ENCODE results near the gene GRM8. TPM values are rescaled to one million over a fixed set of nuclear protein-coding genes. Genes with fewer than 3 reads are reported as not detected.

GRM8 gene
- total and polyA plus RNA-seq, 7 donors = 0.08 TPM; not detected in 6

DNA sequence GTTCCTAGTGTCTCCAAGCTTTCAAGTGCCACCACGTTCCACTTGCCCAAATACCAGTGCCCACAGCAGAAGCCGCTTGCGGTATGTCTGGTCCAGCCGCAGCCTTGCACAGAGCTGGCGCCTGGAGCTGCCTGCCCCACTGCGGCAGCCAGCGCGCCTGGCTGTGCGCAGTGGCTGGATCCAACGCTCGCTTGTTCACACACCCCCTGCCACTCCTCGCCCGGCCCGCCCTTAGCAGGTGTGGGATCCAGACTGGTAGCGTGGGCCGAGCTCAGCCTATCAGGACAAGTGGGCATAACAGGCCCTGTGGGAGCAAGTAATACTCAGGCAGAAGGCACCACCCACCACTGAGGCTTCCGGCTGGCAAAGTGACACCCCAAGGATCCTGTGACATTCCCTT, 294.4 kb downstream of the GRM8 start:
- no peak for ATAC-seq
- intact Hi-C loops (cut with DNase I) = no loop called here
- Histone ChIP-seq H3K36me3 (ENCODE audit: insufficient read depth in 1 of 2, low read depth in 1 of 2) (no peaks in the 10 kb centered on the region), H3K4me1 (no peaks in the 10 kb centered on the region), H3K4me3 (no peak overlapping the region), H3K9me3 (no peaks in the 10 kb centered on the region), H3K27me3 (ENCODE audit: insufficient read depth in 3 of 3, low read length in 2 of 3) (no peaks in the 10 kb centered on the region), H3K27ac (no peak overlapping the region)
- no peak for DNase-seq
- TF ChIP-seq, protein P1, sequence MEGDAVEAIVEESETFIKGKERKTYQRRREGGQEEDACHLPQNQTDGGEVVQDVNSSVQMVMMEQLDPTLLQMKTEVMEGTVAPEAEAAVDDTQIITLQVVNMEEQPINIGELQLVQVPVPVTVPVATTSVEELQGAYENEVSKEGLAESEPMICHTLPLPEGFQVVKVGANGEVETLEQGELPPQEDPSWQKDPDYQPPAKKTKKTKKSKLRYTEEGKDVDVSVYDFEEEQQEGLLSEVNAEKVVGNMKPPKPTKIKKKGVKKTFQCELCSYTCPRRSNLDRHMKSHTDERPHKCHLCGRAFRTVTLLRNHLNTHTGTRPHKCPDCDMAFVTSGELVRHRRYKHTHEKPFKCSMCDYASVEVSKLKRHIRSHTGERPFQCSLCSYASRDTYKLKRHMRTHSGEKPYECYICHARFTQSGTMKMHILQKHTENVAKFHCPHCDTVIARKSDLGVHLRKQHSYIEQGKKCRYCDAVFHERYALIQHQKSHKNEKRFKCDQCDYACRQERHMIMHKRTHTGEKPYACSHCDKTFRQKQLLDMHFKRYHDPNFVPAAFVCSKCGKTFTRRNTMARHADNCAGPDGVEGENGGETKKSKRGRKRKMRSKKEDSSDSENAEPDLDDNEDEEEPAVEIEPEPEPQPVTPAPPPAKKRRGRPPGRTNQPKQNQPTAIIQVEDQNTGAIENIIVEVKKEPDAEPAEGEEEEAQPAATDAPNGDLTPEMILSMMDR (IDR thresholded peaks at IDR 0.05) = no peak
- WGBS, 3 donors = 92 to 95% (median 95%) methylated on average over 16 to 17 of the region's 17 CpGs

DNA sequence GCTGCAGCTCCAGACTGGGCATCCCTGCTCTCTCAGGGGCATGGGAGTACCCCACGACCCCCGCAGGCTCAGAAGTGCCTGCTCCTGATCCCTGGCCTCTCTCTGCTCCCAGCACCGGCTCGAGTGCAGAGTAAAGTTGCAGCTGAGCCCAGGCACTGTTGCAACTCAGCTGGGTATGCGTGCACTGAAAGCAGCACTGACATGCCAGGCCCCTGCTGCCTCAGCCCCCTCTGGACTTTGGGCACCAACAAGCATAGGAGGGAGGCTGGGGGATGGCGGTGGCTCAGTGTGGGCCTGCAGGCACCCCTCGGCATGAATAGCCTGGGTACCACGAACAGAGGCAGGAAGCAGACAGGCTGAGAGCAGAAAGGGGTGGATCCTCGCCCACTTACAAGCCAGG, 295.3 kb downstream of the GRM8 start:
- ATAC-seq = no peak
- 79 to 83% (median 81%) methylated on average over 9 of the region's 9 CpGs for WGBS, 3 donors
- no peak overlapping the region for H3K27ac ChIP-seq
- TF ChIP-seq, protein P1 (IDR thresholded peaks at IDR 0.05) = no peak
- H3K36me3 ChIP-seq (ENCODE audit: insufficient read depth in 1 of 2, low read depth in 1 of 2) = no peaks in the 10 kb centered on the region
- intact Hi-C loops (cut with DNase I) = no loop called here
- no peaks in the 10 kb centered on the region for H3K27me3 ChIP-seq (ENCODE audit: insufficient read depth in 3 of 3, low read length in 2 of 3)
- no peaks in the 10 kb centered on the region for H3K9me3 ChIP-seq
- H3K4me3 ChIP-seq = no peak overlapping the region
- no peaks in the 10 kb centered on the region for H3K4me1 ChIP-seq
- DNase-seq = no peak

DNA sequence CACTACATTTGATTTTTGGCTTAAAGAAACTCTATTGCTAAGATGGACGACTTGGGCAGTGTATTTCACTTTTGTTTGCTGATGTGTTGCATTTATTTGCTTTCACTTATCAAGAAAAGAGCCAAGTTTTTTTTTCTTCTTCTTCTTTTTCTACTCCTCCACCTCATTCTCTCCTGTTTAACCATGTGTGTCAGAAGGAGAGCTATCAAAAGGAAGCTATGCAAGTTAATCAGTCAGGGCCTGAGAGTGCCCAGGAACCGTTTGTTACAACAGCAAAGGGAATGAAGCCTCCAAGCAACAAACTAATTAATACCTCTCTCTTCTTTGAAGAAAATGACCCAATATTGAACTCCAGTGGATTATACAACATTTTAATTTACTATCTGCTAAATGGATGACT, 299.3 kb downstream of the GRM8 start:
- no peak overlapping the region for H3K27ac ChIP-seq
- TF ChIP-seq, protein P1 (IDR thresholded peaks at IDR 0.05) = no peak
- no peak for ATAC-seq
- H3K36me3 ChIP-seq (ENCODE audit: insufficient read depth in 1 of 2, low read depth in 1 of 2) = no peaks in the 10 kb centered on the region
- no peaks in the 10 kb centered on the region for H3K9me3 ChIP-seq
- DNase-seq = no peak
- intact Hi-C loops (cut with DNase I) = no loop called here
- H3K27me3 ChIP-seq (ENCODE audit: insufficient read depth in 3 of 3, low read length in 2 of 3) = no peaks in the 10 kb centered on the region
- H3K4me3 ChIP-seq = no peak overlapping the region
- H3K4me1 ChIP-seq = no peaks in the 10 kb centered on the region
- WGBS, 3 donors = 22 to 25% (median 24%) methylated on average over 2 of the region's 2 CpGs

DNA sequence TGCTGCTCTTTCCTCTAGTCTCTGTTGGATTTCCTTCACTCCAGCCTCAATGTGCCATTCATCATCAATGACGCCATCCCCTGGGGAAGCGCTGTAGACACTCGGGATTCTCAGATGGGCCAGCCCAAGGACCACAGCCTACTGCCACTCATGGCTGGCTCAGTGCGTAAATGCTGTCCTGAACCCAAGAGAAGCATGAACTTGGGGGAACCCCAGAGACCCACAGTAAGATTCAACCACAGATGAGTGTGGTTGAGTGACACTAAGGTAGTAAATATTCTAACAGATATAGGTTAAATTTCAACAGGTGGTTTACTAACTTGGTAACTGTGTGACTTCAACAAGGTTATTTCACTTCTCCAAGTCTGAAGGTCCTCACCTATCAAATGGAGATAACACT, 304.1 kb downstream of the GRM8 start:
- intact Hi-C loops (cut with DNase I) = no loop called here
- DNase-seq (no peak), ATAC-seq (no peak)
- Histone ChIP-seq H3K9me3 (no peaks in the 10 kb centered on the region), H3K27me3 (ENCODE audit: insufficient read depth in 3 of 3, low read length in 2 of 3) (no peaks in the 10 kb centered on the region), H3K4me3 (no peak overlapping the region), H3K27ac (no peak overlapping the region), H3K4me1 (no peaks in the 10 kb centered on the region), H3K36me3 (ENCODE audit: insufficient read depth in 1 of 2, low read depth in 1 of 2) (no peaks in the 10 kb centered on the region)
- TF ChIP-seq, protein P1 (IDR thresholded peaks at IDR 0.05) = no peak
- WGBS, 3 donors = 84 to 90% (median 84%) methylated on average over 4 of the region's 4 CpGs

DNA sequence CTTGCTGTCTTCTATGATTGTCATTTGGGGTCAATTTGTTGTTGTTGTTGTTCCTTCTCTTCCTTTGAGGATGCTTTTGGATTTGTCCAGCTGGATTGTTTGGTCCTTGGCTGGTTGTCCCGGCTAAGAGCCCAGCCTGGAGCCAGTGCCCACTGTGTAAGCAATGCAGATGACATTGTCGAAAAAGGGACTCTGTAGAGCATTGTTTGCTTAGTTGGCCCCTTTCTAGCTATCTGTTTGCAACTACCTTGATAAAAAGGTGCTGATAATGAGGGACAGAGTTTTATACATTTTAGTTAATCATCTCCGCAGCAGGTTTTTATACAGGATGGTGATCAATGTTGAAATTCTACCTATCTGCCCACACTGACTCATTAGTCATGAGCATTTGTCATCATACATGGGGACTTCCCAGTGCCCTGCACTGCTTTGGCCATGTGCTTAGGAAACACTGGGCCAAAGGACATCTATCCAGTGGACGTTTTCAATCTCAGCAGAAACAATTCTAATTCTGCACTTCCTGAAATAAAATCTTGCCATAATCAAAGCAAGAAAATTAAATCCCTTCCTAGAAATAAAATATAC, 311.9 kb downstream of the GRM8 start:
- WGBS, 3 donors = 50 to 75% (median 55%) methylated on average over 4 of the region's 4 CpGs
- H3K27me3 ChIP-seq (ENCODE audit: insufficient read depth in 3 of 3, low read length in 2 of 3) = no peaks in the 10 kb centered on the region
- TF ChIP-seq, protein P1 (IDR thresholded peaks at IDR 0.05) = no peak
- H3K4me3 ChIP-seq = no peak overlapping the region
- H3K9me3 ChIP-seq = no peaks in the 10 kb centered on the region
- no peaks in the 10 kb centered on the region for H3K4me1 ChIP-seq
- intact Hi-C loops (cut with DNase I) = no loop called here
- H3K36me3 ChIP-seq (ENCODE audit: insufficient read depth in 1 of 2, low read depth in 1 of 2) = no peaks in the 10 kb centered on the region
- DNase-seq = no peak
- no peak for ATAC-seq
- H3K27ac ChIP-seq = no peak overlapping the region
